Calu3 (cell line): ENCODE results near the gene PLEKHG1. TPM values are rescaled to one million over a fixed set of nuclear protein-coding genes. Genes with fewer than 3 reads are reported as not detected.

Experiments
- BruUV-seq: library from RNA; stranded (reverse); fragments of 400-500 nt; replicated peaks from 2 replicates; lab custom pipeline; 2021; lab: Mats Ljungman, UMichigan
- CTCF ChIA-PET: fragments of 300-600 bp; sonication (Branson Sonifier 250); formaldehyde crosslinking; loops from one replicate; lab custom pipeline; 2022; ENCODE audit warnings: antibody characterized with exemption; lab: Charles Lee
- DNase-seq: peaks from one replicate; pipeline ENCODE4 v3.0.0; 2022
- H3K27ac Mint-ChIP-seq: one replicate; pipeline ENCODE4 v1.8.0; 2022; ENCODE audit warnings: mixed read lengths; ENCODE audit not compliant: unreplicated experiment
- H3K27me3 Mint-ChIP-seq: one replicate; pipeline ENCODE4 v1.8.0; 2022; ENCODE audit warnings: mixed read lengths; ENCODE audit not compliant: unreplicated experiment
- H3K36me3 Mint-ChIP-seq: one replicate; pipeline ENCODE4 v1.8.0; 2022; ENCODE audit warnings: mild to moderate bottlenecking, moderate library complexity, mixed read lengths; ENCODE audit not compliant: insufficient read depth, unreplicated experiment
- H3K4me1 Mint-ChIP-seq: one replicate; pipeline ENCODE4 v1.8.0; 2022; ENCODE audit warnings: mild to moderate bottlenecking, low read depth, mixed read lengths; ENCODE audit not compliant: unreplicated experiment
- H3K4me3 Mint-ChIP-seq: one replicate; pipeline ENCODE4 v1.8.0; 2022; ENCODE audit warnings: mild to moderate bottlenecking, low read depth, moderate library complexity, mixed read lengths; ENCODE audit not compliant: unreplicated experiment
- H3K9me3 Mint-ChIP-seq: one replicate; pipeline ENCODE4 v1.8.0; 2022; ENCODE audit warnings: low read depth, mixed read lengths; ENCODE audit not compliant: unreplicated experiment
- intact Hi-C: fragments of 100-400 bp; cut with micrococcal nuclease; formaldehyde crosslinking; loops from one replicate; pipeline ENCODE4 v1.10.0; 2022; ENCODE audit not compliant: unreplicated experiment
- total RNA-seq: library from RNA; stranded (reverse); gene quantifications from 2 replicates; pipeline ENCODE4 v1.2.3, GENCODE V29; 2022
- TF ChIP-seq, protein P1 (sequence below): fragments of 200-600 bp; IDR thresholded peaks from one replicate; pipeline ENCODE4 v1.8.0; 2022; ENCODE audit warnings: antibody characterized with exemption; ENCODE audit not compliant: unreplicated experiment

Gene PLEKHG1
- total RNA-seq, 1 experiment from 2014 or later, result 16.9 TPM

DNA sequence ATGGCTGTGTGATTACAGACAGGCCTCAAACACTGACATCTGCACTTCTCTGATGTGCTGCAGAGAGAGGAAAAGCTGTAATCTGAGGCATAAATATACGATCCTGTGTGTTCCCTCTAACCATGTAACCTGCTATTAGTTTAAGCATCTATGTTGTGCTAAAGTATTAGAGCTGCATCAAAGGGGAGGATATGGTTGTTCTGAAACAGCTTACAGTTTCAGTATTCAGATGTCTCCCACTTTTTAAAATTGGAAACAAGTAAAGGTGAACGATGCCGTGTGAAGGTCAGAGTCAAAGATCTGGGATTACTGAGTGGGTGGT, 7.6 kb downstream of the PLEKHG1 start:
- Mint-ChIP-seq H3K4me3 (no peak overlapping the region), H3K9me3 (no peaks in the 10 kb centered on the region), H3K4me1 (no peaks in the 10 kb centered on the region), H3K27me3 (no peaks in the 10 kb centered on the region), H3K36me3 (peaks cover 6% of the 10 kb centered on the region), H3K27ac (no peak overlapping the region)
- no peak for DNase-seq
- BruUV-seq, result no TSS peak
- TF ChIP-seq, protein P1, sequence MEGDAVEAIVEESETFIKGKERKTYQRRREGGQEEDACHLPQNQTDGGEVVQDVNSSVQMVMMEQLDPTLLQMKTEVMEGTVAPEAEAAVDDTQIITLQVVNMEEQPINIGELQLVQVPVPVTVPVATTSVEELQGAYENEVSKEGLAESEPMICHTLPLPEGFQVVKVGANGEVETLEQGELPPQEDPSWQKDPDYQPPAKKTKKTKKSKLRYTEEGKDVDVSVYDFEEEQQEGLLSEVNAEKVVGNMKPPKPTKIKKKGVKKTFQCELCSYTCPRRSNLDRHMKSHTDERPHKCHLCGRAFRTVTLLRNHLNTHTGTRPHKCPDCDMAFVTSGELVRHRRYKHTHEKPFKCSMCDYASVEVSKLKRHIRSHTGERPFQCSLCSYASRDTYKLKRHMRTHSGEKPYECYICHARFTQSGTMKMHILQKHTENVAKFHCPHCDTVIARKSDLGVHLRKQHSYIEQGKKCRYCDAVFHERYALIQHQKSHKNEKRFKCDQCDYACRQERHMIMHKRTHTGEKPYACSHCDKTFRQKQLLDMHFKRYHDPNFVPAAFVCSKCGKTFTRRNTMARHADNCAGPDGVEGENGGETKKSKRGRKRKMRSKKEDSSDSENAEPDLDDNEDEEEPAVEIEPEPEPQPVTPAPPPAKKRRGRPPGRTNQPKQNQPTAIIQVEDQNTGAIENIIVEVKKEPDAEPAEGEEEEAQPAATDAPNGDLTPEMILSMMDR, result no peak
- CTCF ChIA-PET, result no interaction called here
- intact Hi-C loops, result no loop called here

DNA sequence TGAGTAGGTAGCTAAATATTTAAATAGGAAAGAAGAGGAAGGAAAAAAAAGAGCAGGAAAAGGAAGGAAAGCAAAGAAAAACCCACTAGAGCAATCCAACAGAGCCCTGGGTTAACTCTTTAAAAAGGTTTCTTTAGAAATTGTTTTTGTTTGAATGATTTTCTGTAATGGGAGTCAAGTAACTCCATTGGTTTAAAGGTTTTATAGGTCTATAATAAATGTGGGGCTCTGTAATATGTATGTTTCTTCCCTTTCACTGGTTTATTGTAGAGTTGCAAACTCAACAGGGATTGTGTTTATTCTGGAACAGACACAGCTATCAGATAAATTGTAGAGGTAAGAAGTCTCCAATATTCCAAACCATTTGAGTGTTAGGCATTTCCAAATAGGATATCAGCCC, 10.9 kb downstream of the PLEKHG1 start:
- BruUV-seq, result no TSS peak
- no peaks in the 10 kb centered on the region for H3K9me3 Mint-ChIP-seq
- no peaks in the 10 kb centered on the region for H3K4me1 Mint-ChIP-seq
- no peak for DNase-seq
- H3K27ac Mint-ChIP-seq, result no peak overlapping the region
- no peaks in the 10 kb centered on the region for H3K27me3 Mint-ChIP-seq
- peaks cover 6% of the 10 kb centered on the region for H3K36me3 Mint-ChIP-seq
- CTCF ChIA-PET, result interaction anchor here (1.3 kb wide), 1 partner anchor 10 kb away, joined by 3 read pairs; no protein-coding TSS in a partner anchor
- no peak overlapping the region for H3K4me3 Mint-ChIP-seq
- TF ChIP-seq, protein P1, result no peak
- intact Hi-C loops, result no loop called here

DNA sequence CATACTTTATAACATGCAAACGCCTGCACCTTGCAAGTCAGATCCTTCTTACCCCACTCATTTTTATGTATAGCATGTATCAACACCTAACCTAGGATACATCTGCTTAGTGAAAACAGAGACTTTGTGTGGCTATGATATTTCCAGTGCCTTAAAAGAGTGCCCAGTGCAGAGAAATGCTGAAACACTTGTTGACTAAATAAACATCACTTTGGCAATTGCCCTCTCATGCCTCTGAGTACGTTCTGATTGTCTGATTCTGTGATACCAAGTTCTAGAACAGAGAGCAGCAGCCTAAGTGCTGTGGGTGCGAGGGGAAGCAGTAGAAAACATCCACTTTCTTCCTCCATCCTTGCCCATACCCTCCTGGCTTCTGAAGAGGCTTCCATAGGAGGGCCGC, 13.6 kb downstream of the PLEKHG1 start:
- no peak overlapping the region for H3K4me3 Mint-ChIP-seq
- no peaks in the 10 kb centered on the region for H3K36me3 Mint-ChIP-seq
- H3K9me3 Mint-ChIP-seq, result no peaks in the 10 kb centered on the region
- no peak for DNase-seq
- CTCF ChIA-PET, result no interaction called here
- intact Hi-C loops, result no loop called here
- BruUV-seq, result no TSS peak
- H3K27me3 Mint-ChIP-seq, result no peaks in the 10 kb centered on the region
- TF ChIP-seq, protein P1, result no peak
- no peaks in the 10 kb centered on the region for H3K4me1 Mint-ChIP-seq
- H3K27ac Mint-ChIP-seq, result no peak overlapping the region

DNA sequence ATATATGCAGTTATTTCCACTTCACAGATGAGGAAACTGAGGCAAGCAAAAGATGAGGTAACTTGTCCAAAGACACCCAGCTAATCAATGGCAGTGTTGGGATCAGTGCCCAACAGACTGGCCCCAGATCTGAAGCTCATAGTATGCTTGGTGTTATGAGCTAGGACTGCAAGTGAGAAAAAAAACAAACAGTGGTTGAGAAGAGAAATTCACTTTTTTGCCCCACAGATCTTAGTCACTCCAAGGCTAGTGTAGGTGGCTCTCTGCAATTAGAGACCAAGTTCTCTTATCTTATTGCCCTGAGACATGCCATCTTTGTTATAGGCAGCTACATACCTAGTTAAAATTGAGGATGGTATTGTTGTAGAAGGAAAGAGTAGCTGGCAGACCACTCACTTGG, 16.3 kb downstream of the PLEKHG1 start:
- no peaks in the 10 kb centered on the region for H3K27me3 Mint-ChIP-seq
- CTCF ChIA-PET, result no interaction called here
- no peak overlapping the region for H3K4me3 Mint-ChIP-seq
- no peaks in the 10 kb centered on the region for H3K9me3 Mint-ChIP-seq
- BruUV-seq, result no TSS peak
- no peaks in the 10 kb centered on the region for H3K4me1 Mint-ChIP-seq
- intact Hi-C loops, result no loop called here
- TF ChIP-seq, protein P1, result no peak
- no peak for DNase-seq
- H3K27ac Mint-ChIP-seq, result no peak overlapping the region
- H3K36me3 Mint-ChIP-seq, result no peaks in the 10 kb centered on the region

DNA sequence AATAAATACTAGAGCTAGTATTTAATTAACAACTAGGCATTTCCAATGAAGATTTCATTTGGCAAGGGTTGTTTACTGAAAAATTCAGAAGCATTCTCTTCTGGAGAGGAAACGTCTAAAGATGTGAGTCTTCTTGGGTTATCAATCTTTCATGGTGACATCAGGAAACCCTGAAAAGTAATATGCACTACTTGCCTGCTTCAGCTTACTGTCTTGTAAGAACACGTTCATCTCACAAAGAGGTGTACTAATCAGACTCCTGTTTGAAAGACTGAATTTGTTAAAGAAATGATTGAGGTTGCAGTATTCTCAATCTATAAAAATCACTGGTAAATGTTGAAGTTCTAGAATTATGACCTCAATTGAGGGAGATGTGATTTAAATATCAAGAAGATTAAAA, 16.9 kb downstream of the PLEKHG1 start:
- no peaks in the 10 kb centered on the region for H3K36me3 Mint-ChIP-seq
- BruUV-seq, result no TSS peak
- TF ChIP-seq, protein P1, result no peak
- no peaks in the 10 kb centered on the region for H3K9me3 Mint-ChIP-seq
- intact Hi-C loops, result no loop called here
- no peak overlapping the region for H3K4me3 Mint-ChIP-seq
- no peaks in the 10 kb centered on the region for H3K4me1 Mint-ChIP-seq
- CTCF ChIA-PET, result no interaction called here
- H3K27ac Mint-ChIP-seq, result no peak overlapping the region
- H3K27me3 Mint-ChIP-seq, result no peaks in the 10 kb centered on the region
- no peak for DNase-seq
